H9 (cell line): ENCODE measurements around the gene KRT74. TPM values are rescaled to one million over a fixed set of nuclear protein-coding genes. Genes with fewer than 3 reads are reported as not detected.

Experiments used
- DNase-seq: peaks from one replicate; pipeline ENCODE4 v3.0.0-alpha.2; 2017
- H2AFZ ChIP-seq: one replicate; pipeline ENCODE4 v1.6.1; 2013; ENCODE audit warnings: mild to moderate bottlenecking, low read length, control low read depth, moderate library complexity
- H2AK5ac ChIP-seq: 2 replicates; pipeline ENCODE4 v1.6.1; 2013; ENCODE audit warnings: low read length, control low read depth, mixed read lengths; ENCODE audit not compliant: insufficient read length
- H2BK120ac ChIP-seq: one replicate; pipeline ENCODE4 v1.6.1; 2013; ENCODE audit warnings: low read depth, mild to moderate bottlenecking, low read length, control low read depth, inconsistent platforms; ENCODE audit not compliant: poor library complexity, severe bottlenecking
- H2BK12ac ChIP-seq: 2 replicates; pipeline ENCODE4 v1.6.1; 2013; ENCODE audit warnings: low read length, control low read depth, mixed read lengths, low read depth; ENCODE audit not compliant: insufficient read length
- H2BK15ac ChIP-seq: 2 replicates; pipeline ENCODE4 v1.6.1; 2013; ENCODE audit warnings: low read depth, low read length, control low read depth
- H2BK20ac ChIP-seq: one replicate; pipeline ENCODE4 v1.6.1; 2013; ENCODE audit warnings: low read depth, mild to moderate bottlenecking, low read length, control low read depth, inconsistent platforms; ENCODE audit not compliant: poor library complexity, severe bottlenecking
- H2BK5ac ChIP-seq: 2 replicates; pipeline ENCODE4 v1.6.1; 2013; ENCODE audit warnings: low read length, control low read depth, mixed read lengths; ENCODE audit not compliant: insufficient read length
- H3K14ac ChIP-seq: 2 replicates; pipeline ENCODE4 v1.6.1; 2013; ENCODE audit warnings: low read length, control low read depth; ENCODE audit not compliant: insufficient read depth
- H3K18ac ChIP-seq: 2 replicates; pipeline ENCODE4 v1.6.1; 2013; ENCODE audit warnings: low read depth, mild to moderate bottlenecking, mixed read lengths, low read length, control low read depth; ENCODE audit not compliant: insufficient read length
- H3K23ac ChIP-seq: 2 replicates; pipeline ENCODE4 v1.6.1; 2013; ENCODE audit warnings: low read length, control low read depth, mixed read lengths, low read depth; ENCODE audit not compliant: insufficient read length
- H3K23me2 ChIP-seq: 2 replicates; pipeline ENCODE4 v1.6.1; 2013; ENCODE audit warnings: low read depth, mild to moderate bottlenecking, mixed read lengths, low read length, control low read depth; ENCODE audit not compliant: insufficient read length, poor library complexity, severe bottlenecking
- H3K27ac ChIP-seq: 2 replicates; pipeline ENCODE4 v1.5.1; 2013; ENCODE audit warnings: low read length, control low read depth, mixed read lengths, low read depth; ENCODE audit not compliant: insufficient read length
- H3K27me3 ChIP-seq: 2 replicates; pipeline ENCODE4 v1.6.1; 2013; ENCODE audit warnings: low read length, control low read depth, inconsistent platforms; ENCODE audit not compliant: insufficient read depth
- H3K4ac ChIP-seq: 2 replicates; pipeline ENCODE4 v1.6.1; 2013; ENCODE audit warnings: low read depth, mild to moderate bottlenecking, control low read depth, inconsistent platforms, low read length, moderate library complexity
- H3K4me1 ChIP-seq: 2 replicates; pipeline ENCODE4 v1.6.1; 2013; ENCODE audit warnings: low read length, control low read depth, inconsistent platforms; ENCODE audit not compliant: insufficient read depth
- H3K4me2 ChIP-seq: 2 replicates; pipeline ENCODE4 v1.6.1; 2013; ENCODE audit warnings: low read length, control low read depth, mixed read lengths; ENCODE audit not compliant: insufficient read length, insufficient read depth
- H3K56ac ChIP-seq: 2 replicates; pipeline ENCODE4 v1.6.1; 2013; ENCODE audit warnings: low read depth, mild to moderate bottlenecking, mixed read lengths, low read length, control low read depth; ENCODE audit not compliant: insufficient read length
- H3K79me1 ChIP-seq: 2 replicates; pipeline ENCODE4 v1.6.1; 2013; ENCODE audit warnings: low read depth, mild to moderate bottlenecking, moderate library complexity, low read length, control low read depth, inconsistent platforms; ENCODE audit not compliant: insufficient read depth, poor library complexity, severe bottlenecking
- H3K79me2 ChIP-seq: 2 replicates; pipeline ENCODE4 v1.6.1; 2013; ENCODE audit warnings: low read length, control low read depth, inconsistent platforms; ENCODE audit not compliant: insufficient read depth
- H3K9ac ChIP-seq: 2 replicates; pipeline ENCODE4 v1.6.1; 2013; ENCODE audit warnings: low read length, control low read depth, mixed read lengths; ENCODE audit not compliant: insufficient read length; ENCODE audit errors: extremely low read depth
- H3K9me3 ChIP-seq: one replicate; pipeline ENCODE4 v1.6.1; 2013; ENCODE audit warnings: low read depth, low read length, inconsistent platforms; ENCODE audit not compliant: control insufficient read depth
- H3T11ph ChIP-seq: one replicate; pipeline ENCODE4 v1.6.1; 2013; ENCODE audit warnings: mild to moderate bottlenecking, low read length, control low read depth, inconsistent platforms
- H4K20me1 ChIP-seq: one replicate; pipeline ENCODE4 v1.6.1; 2013; ENCODE audit not compliant: control insufficient read depth, insufficient read length, insufficient read depth
- H4K5ac ChIP-seq: 2 replicates; pipeline ENCODE4 v1.6.1; 2013; ENCODE audit warnings: low read depth, mild to moderate bottlenecking, mixed read lengths, low read length, control low read depth; ENCODE audit not compliant: insufficient read length
- H4K8ac ChIP-seq: replicated peaks from 2 replicates; pipeline ENCODE4 v1.6.1; 2013; ENCODE audit warnings: low read length, control low read depth, mixed read lengths, low read depth; ENCODE audit not compliant: insufficient read length
- H4K91ac ChIP-seq: 2 replicates; pipeline ENCODE4 v1.6.1; 2013; ENCODE audit warnings: low read depth, mild to moderate bottlenecking, moderate library complexity, mixed read lengths, low read length, control low read depth; ENCODE audit not compliant: insufficient read length
- H3K27ac Mint-ChIP-seq, 3 experiments: 2 replicates in 2 of 3; 3 replicates in 1 of 3; pipeline ENCODE4 v1.8.0; 2020 to 2021; ENCODE audit warnings: mixed read lengths in 3 of 3, mild to moderate bottlenecking in 1 of 3, moderate library complexity in 1 of 3
- H3K27me3 Mint-ChIP-seq: 2 replicates; pipeline ENCODE4 v1.8.0; 2021; ENCODE audit warnings: low read depth, mild to moderate bottlenecking, moderate library complexity, mixed read lengths
- H3K36me3 Mint-ChIP-seq, 3 experiments: 2 replicates in 2 of 3; 3 replicates in 1 of 3; pipeline ENCODE4 v1.8.0; 2020 to 2021; ENCODE audit warnings: low read depth in 3 of 3, mixed read lengths in 3 of 3; ENCODE audit not compliant: insufficient read depth in 1 of 3
- H3K4me1 Mint-ChIP-seq, 2 experiments: 2 replicates each; pipeline ENCODE4 v1.8.0; 2020; ENCODE audit warnings: mixed read lengths in 2 of 2
- H3K4me3 Mint-ChIP-seq, 2 experiments: 2 replicates in 1 of 2; 3 replicates in 1 of 2; pipeline ENCODE4 v1.8.0; 2020 to 2021; ENCODE audit warnings: mild to moderate bottlenecking in 2 of 2, mixed read lengths in 2 of 2, moderate library complexity in 1 of 2
- H3K9me3 Mint-ChIP-seq, 2 experiments: 2 replicates in 1 of 2; 3 replicates in 1 of 2; pipeline ENCODE4 v1.8.0; 2020; ENCODE audit warnings: mild to moderate bottlenecking in 2 of 2, mixed read lengths in 2 of 2, moderate library complexity in 1 of 2
- CTCF ChIP-seq: fragments of 200-600 bp; sonication (generic); conservative IDR thresholded peaks from 3 replicates; pipeline ENCODE4 v1.8.0; 2021; ENCODE audit warnings: antibody characterized with exemption, mild to moderate bottlenecking
- WGBS: extraction: QIAGEN DNeasy Blood & Tissue Kit; methylation state at CpG from one replicate; pipeline ENCODE4 v1.1.7; 2013; ENCODE audit warnings: missing lambda C conversion rate, low lambda C conversion rate, mixed read lengths; ENCODE audit not compliant: insufficient read length; ENCODE audit errors: extremely low coverage; 5-methylcytosine and 5-hydroxymethylcytosine counted together
- total RNA-seq: library from RNA; stranded (reverse); gene quantifications from 2 replicates; pipeline ENCODE4 v1.2.1, GENCODE V29; 2021

Gene KRT74
- total RNA-seq, 1 experiment from 2014 or later = not detected

- Histone ChIP-seq H4K5ac (no peak overlapping the region), H3T11ph (no peak overlapping the region), H3K56ac (no peak overlapping the region), H3K23ac (no peak overlapping the region), H3K4ac (no peak overlapping the region), H3K27me3 (no peaks in the 10 kb centered on the region; the same call in 1 of the 2 replicates), H3K14ac (no peak overlapping the region), H2BK5ac (no peak overlapping the region), H3K4me2 (no peak overlapping the region), H2BK12ac (no peak overlapping the region), H2BK20ac (no peak overlapping the region), H3K9ac (no peak overlapping the region), H3K27ac (no peak overlapping the region), H4K8ac (no peak overlapping the region), H4K91ac (no peak overlapping the region), H3K79me2 (no peaks in the 10 kb centered on the region), H3K79me1 (no peaks in the 10 kb centered on the region), H2BK15ac (no peak overlapping the region), H3K9me3 (no peaks in the 10 kb centered on the region), H2AK5ac (no peak overlapping the region), H3K23me2 (no peaks in the 10 kb centered on the region), H4K20me1 (no peaks in the 10 kb centered on the region), H2AFZ (no peak overlapping the region), H3K4me1 (no peaks in the 10 kb centered on the region), H2BK120ac (no peak overlapping the region), H3K18ac (no peak overlapping the region)
- Mint-ChIP-seq H3K4me3 (no peak overlapping the region), H3K36me3 (no peaks in the 10 kb centered on the region), H3K27me3 (peaks cover 8% of the 10 kb centered on the region), H3K4me1 (no peaks in the 10 kb centered on the region), H3K9me3 (no peaks in the 10 kb centered on the region), H3K27ac (no peak overlapping the region)
- no CpG with 5 or more reads among the region's 2 CpGs for WGBS
- no peak for TF ChIP-seq CTCF
- no peak for DNase-seq
These were observed 44.2 kb downstream of the KRT74 start for GRCh38 chr12:52529417-52529816.
